Measurements from ENCODE around the gene ABHD12.
A peak's percentile ranks its signal among the peaks of the same experiment; 100 is the strongest.
"Not testable (repeated sequence)": the region's sequence is repeated elsewhere in the genome, so short reads cannot be mapped to it uniquely, and the experiment has no call there.

The ABHD12 gene

GRCh38 chr20:25320035-25320800 is 70.4 kb downstream of the ABHD12 start:
- DNase-seq, result no peak

- peak; percentile 38 for DNase-seq
These were observed 71.2 kb downstream of the ABHD12 start for GRCh38 chr20:25319241-25320034.

- DNase-seq, result no peak
These were observed 72.0 kb downstream of the ABHD12 start for GRCh38 chr20:25318471-25319240.

GRCh38 chr20:25317351-25318075 is 73.1 kb downstream of the ABHD12 start:
- DNase-seq, result no peak

GRCh38 chr20:25316506-25317190 is 74.0 kb downstream of the ABHD12 start:
- DNase-seq, result no peak

- no peak for DNase-seq
These were observed 75.0 kb downstream of the ABHD12 start for GRCh38 chr20:25315418-25316210.

GRCh38 chr20:25314497-25315417 is 75.9 kb downstream of the ABHD12 start:
- no peak for DNase-seq

- no peak for DNase-seq
These were observed 77.0 kb downstream of the ABHD12 start for GRCh38 chr20:25313593-25313992.

GRCh38 chr20:25312716-25313115 is 77.9 kb downstream of the ABHD12 start:
- not testable (repeated sequence) for DNase-seq

- DNase-seq, result no peak
These were observed 79.5 kb downstream of the ABHD12 start for GRCh38 chr20:25310921-25311728.

GRCh38 chr20:25310268-25310920 is 80.2 kb downstream of the ABHD12 start:
- DNase-seq, result no peak

- DNase-seq, result no peak
These were observed 81.0 kb downstream of the ABHD12 start for GRCh38 chr20:25309395-25310267.

GRCh38 chr20:25308671-25309394 is 81.8 kb downstream of the ABHD12 start:
- no peak for DNase-seq

GRCh38 chr20:25308083-25308491 is 82.5 kb downstream of the ABHD12 start:
- DNase-seq, result no peak

- DNase-seq, result no peak
These were observed 83.4 kb downstream of the ABHD12 start for GRCh38 chr20:25306991-25307903.
